K562 (cell line): ENCODE results near the gene TAF8. TPM values are rescaled to one million over a fixed set of nuclear protein-coding genes. Genes with fewer than 3 reads are reported as not detected.

Source experiments
- ATF4 ChIP-seq: fragments of 450-650 bp; formaldehyde crosslinking; IDR thresholded peaks from 2 replicates; pipeline ENCODE4 v1.4.0; 2022; ENCODE audit warnings: mild to moderate bottlenecking, moderate library complexity
- BACH1 ChIP-seq: fragments of 200-800 bp; sonication (Bioruptor generic); IDR thresholded peaks from 2 replicates; pipeline ENCODE4 v1.6.1; 2016; ENCODE audit warnings: missing genetic modification characterization, missing compliant biosample characterization
- MGA ChIP-seq: fragments of 450-650 bp; IDR thresholded peaks from 2 replicates; pipeline ENCODE4 v1.6.1; 2016; ENCODE audit warnings: mild to moderate bottlenecking, moderate library complexity
- NEUROD1 ChIP-seq: fragments of 150-350 bp; IDR thresholded peaks from 2 replicates; pipeline ENCODE4 v1.6.1; 2014; ENCODE audit warnings: borderline replicate concordance, low read length, low read depth; ENCODE audit not compliant: partially characterized antibody
- polyA plus RNA-seq, 8 experiments: library from polyadenylated mRNA; depleted of rRNA in 4 of 8; stranded (reverse) in 5 of 8; unstranded in 3 of 8; fragments of >200 nt; fragmentation: Nextera tagmentation in 2 of 8; fragmentation: Illumina TruSeq in 1 of 8; extraction: Ambion mirVana in 2 of 8; extraction: Trizol in 1 of 8; gene quantifications; 2 replicates each; pipeline versions ENCODE4 v1.2.1 to v1.2.3, GENCODE V29; 2011 to 2014; ENCODE audit warnings: inconsistent platforms in 1 of 8, missing spikeins in 1 of 8
- total RNA-seq, 7 experiments: library from RNA; depleted of rRNA in 6 of 7; stranded (reverse); fragments of >200 nt in 6 of 7; fragmentation: Illumina TruSeq in 2 of 7; extraction: Trizol in 2 of 7; gene quantifications; 2 replicates each; pipeline versions ENCODE4 v1.2.1 to v1.2.3, GENCODE V29; 2011 to 2021; ENCODE audit warnings: low replicate concordance in 1 of 7
- TF ChIP-seq, protein P1 (sequence below), 2 experiments: IDR thresholded peaks; 2 replicates each; pipeline ENCODE4 v1.6.1; 2012; ENCODE audit warnings: improper control_type of control experiment in 2 of 2, low read depth in 2 of 2, low read length in 2 of 2, borderline replicate concordance in 1 of 2
- TF ChIP-seq, protein P2 (sequence below): fragments of 450-650 bp; IDR thresholded peaks from 2 replicates; pipeline ENCODE4 v1.6.1; 2018; ENCODE audit warnings: mild to moderate bottlenecking, low read depth; ENCODE audit not compliant: partially characterized antibody
- TF ChIP-seq, protein P3 (sequence below): sonication (generic); formaldehyde crosslinking; IDR thresholded peaks from 2 replicates; pipeline ENCODE4 v1.8.0; 2022; ENCODE audit warnings: mild to moderate bottlenecking, low read depth, missing genetic modification reagents

The TAF8 gene
- total and polyA plus RNA-seq, 9 of the 15 experiments (the other 6 are each of a cell fraction or from before 2014, with no cell fraction given) = 29.4 to 84.0 (median 52.6) TPM

DNA sequence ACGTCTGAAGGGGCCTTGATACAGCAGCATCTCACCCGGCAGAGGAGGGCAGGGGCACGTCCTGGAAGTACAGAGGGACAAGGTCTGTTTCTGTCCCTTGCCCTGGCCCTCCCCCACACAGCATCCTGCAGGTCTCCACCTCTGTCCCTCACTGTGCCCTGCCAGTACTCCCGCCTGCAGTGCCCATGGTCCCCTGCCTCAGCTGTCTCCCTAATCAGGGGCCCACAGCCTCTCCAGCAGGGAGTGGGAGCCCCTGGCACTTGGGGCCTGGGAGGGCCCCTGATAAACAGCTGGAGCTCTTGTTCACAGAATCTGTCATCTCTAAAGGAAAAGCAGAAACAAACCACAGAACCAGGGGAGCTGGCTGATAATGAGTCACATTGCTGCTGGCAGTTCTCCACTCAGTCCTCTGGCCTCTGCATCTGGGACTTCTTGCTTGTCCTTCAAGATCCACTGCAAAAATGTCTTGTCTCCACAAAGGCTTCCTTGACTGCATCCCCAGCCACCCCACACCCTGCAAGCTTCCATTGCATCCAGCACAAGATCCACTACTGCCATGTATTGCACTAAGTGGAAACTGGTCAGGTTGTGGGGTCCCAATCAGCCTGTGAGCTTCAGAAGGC, 33.2 kb upstream of the TAF8 start (continued):
- TF ChIP-seq, protein P1, sequence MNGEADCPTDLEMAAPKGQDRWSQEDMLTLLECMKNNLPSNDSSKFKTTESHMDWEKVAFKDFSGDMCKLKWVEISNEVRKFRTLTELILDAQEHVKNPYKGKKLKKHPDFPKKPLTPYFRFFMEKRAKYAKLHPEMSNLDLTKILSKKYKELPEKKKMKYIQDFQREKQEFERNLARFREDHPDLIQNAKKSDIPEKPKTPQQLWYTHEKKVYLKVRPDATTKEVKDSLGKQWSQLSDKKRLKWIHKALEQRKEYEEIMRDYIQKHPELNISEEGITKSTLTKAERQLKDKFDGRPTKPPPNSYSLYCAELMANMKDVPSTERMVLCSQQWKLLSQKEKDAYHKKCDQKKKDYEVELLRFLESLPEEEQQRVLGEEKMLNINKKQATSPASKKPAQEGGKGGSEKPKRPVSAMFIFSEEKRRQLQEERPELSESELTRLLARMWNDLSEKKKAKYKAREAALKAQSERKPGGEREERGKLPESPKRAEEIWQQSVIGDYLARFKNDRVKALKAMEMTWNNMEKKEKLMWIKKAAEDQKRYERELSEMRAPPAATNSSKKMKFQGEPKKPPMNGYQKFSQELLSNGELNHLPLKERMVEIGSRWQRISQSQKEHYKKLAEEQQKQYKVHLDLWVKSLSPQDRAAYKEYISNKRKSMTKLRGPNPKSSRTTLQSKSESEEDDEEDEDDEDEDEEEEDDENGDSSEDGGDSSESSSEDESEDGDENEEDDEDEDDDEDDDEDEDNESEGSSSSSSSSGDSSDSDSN (IDR thresholded peaks at IDR 0.05; ENCODE audit: borderline replicate concordance in 1 of 2, low read depth in 2 of 2, low read length in 2 of 2) = no peak
- TF ChIP-seq, protein P2, sequence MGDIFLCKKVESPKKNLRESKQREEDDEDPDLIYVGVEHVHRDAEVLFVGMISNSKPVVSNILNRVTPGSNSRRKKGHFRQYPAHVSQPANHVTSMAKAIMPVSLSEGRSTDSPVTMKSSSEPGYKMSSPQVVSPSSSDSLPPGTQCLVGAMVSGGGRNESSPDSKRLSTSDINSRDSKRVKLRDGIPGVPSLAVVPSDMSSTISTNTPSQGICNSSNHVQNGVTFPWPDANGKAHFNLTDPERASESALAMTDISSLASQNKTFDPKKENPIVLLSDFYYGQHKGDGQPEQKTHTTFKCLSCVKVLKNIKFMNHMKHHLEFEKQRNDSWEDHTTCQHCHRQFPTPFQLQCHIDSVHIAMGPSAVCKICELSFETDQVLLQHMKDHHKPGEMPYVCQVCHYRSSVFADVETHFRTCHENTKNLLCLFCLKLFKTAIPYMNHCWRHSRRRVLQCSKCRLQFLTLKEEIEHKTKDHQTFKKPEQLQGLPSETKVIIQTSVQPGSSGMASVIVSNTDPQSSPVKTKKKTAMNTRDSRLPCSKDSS = no peak
- TF ChIP-seq ATF4 (CRISPR knock-in tag) (peak; percentile 82), NEUROD1 (peak; percentile 86), BACH1 (no peak; the same call in 1 of the 2 replicates), MGA (no peak)
- TF ChIP-seq, protein P3, sequence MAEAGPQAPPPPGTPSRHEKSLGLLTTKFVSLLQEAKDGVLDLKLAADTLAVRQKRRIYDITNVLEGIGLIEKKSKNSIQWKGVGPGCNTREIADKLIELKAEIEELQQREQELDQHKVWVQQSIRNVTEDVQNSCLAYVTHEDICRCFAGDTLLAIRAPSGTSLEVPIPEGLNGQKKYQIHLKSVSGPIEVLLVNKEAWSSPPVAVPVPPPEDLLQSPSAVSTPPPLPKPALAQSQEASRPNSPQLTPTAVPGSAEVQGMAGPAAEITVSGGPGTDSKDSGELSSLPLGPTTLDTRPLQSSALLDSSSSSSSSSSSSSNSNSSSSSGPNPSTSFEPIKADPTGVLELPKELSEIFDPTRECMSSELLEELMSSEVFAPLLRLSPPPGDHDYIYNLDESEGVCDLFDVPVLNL (CRISPR knock-in tag) = no peak
